NCI-H1105 treated with DMSO at 0.1 percent for 48 hours (cell line): ENCODE results near the gene ARHGAP25.

Experiments
- DNase-seq: peaks from one replicate; lab custom pipeline; 2025; lab: John Stamatoyannopoulos, UW

The ARHGAP25 gene

GRCh38 chr2:68743531-68743930 is 8.9 kb downstream of the ARHGAP25 start:
- no peak for DNase-seq

GRCh38 chr2:68744366-68744912 is 9.8 kb downstream of the ARHGAP25 start:
- peak; percentile 37 for DNase-seq

- no peak for DNase-seq
Observed at GRCh38 chr2:68745006-68745405, 10.4 kb downstream of the ARHGAP25 start.

GRCh38 chr2:68746408-68746807 is 11.8 kb downstream of the ARHGAP25 start:
- no peak for DNase-seq

- no peak for DNase-seq
Observed at GRCh38 chr2:68747413-68747812, 12.8 kb downstream of the ARHGAP25 start.

- no peak for DNase-seq
Observed at GRCh38 chr2:68747900-68748299, 13.3 kb downstream of the ARHGAP25 start.

DNA sequence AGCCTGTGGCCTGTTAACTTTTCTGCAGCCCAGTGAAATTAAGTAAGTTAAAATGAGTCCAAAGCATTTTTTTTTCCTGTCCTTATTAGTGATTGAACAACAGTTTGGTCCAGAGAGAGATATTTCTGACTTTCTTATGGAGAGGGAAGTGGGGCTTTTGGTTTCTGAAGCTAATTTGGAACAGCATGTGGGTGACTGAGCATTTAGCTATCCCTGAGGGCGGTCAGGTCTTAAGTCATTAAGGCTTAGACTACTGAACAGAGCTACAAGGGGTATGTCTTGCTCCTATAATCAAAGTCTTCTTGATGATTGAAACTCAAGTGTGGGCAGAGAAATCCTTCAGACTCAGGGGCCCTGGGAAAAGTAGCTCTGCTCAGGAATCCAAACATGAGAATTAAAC is 14.0 kb downstream of the ARHGAP25 start:
- no peak for DNase-seq

- no peak for DNase-seq
Observed at GRCh38 chr2:68749345-68749744, 14.7 kb downstream of the ARHGAP25 start.

GRCh38 chr2:68750592-68751396 is 16.2 kb downstream of the ARHGAP25 start:
- no peak for DNase-seq

- peak; percentile 56 for DNase-seq
Observed at GRCh38 chr2:68751397-68752339, 17.1 kb downstream of the ARHGAP25 start.

DNA sequence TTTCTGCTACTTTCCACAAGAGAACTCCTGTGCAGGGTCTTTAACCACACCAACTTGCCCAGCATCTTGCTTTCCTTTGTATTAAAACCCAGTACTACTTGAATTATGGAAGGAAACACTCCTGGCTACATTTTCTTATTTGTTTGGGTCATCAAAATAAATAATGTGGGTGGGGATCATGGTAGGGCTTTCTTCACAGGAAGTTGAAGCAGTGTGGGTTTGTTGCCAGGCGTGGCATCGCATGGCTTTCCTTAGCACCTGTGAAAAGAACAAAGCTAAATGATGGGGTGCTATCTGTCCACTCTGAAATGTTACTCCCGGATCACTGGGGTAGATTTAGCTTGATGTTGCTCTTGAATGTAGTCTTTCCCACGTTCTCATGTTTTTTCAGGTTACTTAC is 18.7 kb downstream of the ARHGAP25 start:
- DNase-seq = no peak

DNA sequence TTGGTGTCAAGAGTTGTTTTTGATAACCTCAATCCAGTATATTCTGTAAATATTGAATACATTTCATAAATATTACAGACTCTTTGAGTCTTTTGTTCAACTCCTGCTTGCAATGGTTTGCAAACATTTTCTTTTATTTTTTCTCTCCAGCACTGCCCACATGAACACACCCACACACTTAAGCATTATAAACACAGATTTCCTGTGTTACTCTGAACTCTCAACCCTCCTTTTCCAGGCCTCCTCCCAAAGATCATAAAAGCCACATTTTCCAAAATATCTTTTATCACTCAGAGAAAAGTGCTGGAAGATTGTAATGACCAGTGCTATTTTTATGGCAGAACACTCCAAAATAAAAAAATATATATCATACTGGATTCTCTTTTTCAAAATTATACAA is 20.5 kb downstream of the ARHGAP25 start:
- no peak for DNase-seq

DNA sequence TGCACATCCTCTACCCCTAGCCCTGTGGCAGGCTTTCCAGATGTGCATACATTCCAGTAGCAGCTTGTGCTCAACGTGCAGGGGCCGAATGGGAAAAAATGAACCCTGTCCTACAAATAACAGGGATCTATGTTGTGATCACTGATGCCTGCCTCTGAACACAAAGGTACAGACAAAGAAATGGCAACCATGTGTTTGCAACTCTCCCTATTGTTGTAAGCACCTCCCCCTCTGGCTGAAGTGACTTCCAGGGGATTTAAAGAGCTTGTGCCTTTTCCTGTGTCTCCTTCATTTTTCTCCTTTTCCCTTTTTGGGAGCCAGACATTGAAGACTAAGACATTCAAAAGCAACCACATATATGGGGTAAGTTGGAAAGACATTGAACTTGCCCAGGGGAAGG is 21.6 kb downstream of the ARHGAP25 start:
- no peak for DNase-seq

- no peak for DNase-seq
Observed at GRCh38 chr2:68757081-68757480, 22.5 kb downstream of the ARHGAP25 start.

- no peak for DNase-seq
Observed at GRCh38 chr2:68762100-68762499, 27.5 kb downstream of the ARHGAP25 start.

GRCh38 chr2:68762665-68763064 is 28.1 kb downstream of the ARHGAP25 start:
- no peak for DNase-seq

DNA sequence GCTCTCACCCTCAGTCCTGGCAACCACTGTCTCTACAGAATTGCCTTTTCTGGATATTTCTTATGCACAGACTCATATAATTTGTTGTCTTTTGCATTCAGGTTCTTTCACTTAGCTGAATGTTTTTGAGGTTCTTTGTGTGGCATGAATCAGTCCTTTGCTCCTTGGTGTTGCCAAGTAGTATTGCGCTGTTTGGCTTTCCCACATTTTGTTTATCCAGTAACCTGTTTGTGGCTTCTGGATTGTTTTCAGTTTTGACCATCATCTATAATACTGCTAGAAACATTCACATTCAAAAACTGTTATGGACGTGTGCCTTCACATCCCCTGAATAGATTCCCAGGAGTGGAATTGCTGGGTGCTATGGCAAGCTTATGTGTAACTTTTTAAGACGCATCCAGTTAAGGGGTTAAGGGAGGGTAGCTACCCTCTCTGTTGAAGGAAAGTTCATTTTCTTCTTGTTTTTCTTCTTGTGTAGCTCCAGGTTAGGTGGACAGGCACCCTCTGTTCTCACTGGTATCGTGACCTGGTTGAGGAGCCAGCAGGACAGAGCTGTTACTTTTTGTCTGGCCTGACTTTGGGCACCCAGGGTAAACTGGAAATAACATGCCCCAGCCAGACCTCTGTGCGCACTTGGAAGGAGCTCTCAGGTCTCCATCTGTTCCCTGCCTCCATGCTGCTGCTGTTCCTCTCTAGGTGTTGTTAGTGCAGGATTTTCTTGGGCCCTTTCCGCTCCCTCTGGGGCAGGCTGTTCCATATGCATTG is 29.6 kb downstream of the ARHGAP25 start:
- no peak for DNase-seq

- DNase-seq = no peak
Observed at GRCh38 chr2:68764806-68765311, 30.2 kb downstream of the ARHGAP25 start.

DNA sequence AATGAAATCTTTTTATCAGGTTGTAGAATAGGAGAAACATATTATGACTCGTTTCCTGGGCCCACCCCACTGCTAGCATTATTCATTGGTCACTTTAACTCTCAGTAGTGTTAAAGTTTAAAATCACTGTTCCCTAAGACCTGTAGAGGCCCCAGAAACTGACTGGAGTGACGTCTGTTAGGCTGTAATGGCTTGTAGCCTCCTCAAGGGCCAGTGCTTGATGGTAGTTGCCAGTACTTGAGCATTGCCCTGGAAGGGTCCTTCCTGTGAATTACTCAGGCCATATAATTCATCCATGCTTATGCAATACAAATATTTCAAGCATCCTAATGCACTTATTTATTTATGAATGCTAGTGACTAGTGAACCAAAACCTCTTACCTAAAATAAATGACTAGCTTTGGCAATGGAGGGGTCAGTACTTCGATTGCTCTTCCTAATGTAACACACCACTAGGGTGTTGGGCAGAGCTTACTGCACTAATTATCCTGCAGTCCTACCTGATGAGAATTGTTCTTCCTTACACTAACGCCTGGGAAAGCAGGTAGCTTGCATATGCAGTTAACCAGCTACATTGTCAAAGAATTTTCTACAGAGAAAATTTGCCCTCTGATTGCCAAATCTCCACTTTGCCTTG is 31.2 kb downstream of the ARHGAP25 start:
- no peak for DNase-seq

DNA sequence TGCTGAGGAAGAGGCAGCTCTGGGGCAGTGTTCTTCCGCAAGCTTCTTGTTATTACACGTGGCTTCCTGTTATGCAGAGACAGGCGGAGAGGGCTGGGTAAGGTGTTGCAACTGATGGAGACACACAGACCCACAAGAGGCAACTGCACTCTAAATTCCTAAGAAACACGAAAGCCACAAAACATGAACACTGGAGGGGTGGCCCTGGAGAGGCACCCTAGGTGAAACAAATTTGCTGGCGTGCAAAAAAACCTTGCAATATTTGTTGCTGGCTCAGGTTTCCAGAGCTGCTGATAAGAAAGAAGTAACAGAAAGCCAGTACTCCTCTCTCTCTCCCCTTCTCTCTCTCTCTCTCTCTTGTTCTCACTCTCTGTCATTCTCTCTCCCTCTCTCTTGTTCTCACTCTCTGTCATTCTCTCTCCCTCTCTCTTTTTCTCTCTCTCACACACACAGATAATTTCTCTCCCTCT is 31.8 kb downstream of the ARHGAP25 start:
- DNase-seq = no peak
